SH-SY5Y (cell line): ENCODE data around the gene COBL.

Experiments
- GATA2 ChIP-seq: IDR thresholded peaks from 2 replicates; pipeline ENCODE4 v1.6.1; 2011; ENCODE audit warnings: mild to moderate bottlenecking, low read depth, low read length
- GATA3 ChIP-seq: IDR thresholded peaks from 2 replicates; pipeline ENCODE4 v1.6.1; 2011; ENCODE audit warnings: low read depth, mild to moderate bottlenecking, low read length, moderate library complexity

GRCh38 chr7:51189777-51190176 lies 126.8 kb downstream of the COBL start:
- TF ChIP-seq GATA2 (no peak), GATA3 (no peak)
